Stimulated activated CD4-positive, alpha-beta T cell treated with anti-CD3 and anti-CD28 coated beads, Interleukin-12 subunit alpha, Interleukin-12 subunit beta, amount 100 ng/mL, for 4 hours (primary cell): Measurements from ENCODE around the gene FHL5.
"Not testable (repeated sequence)": the region's sequence is repeated elsewhere in the genome, so short reads cannot be mapped to it uniquely, and the experiment has no call there.

Experiments used
- DNase-seq: peaks from one replicate; pipeline ENCODE4 v3.0.0-alpha.2; 2020

FHL5 gene

GRCh38 chr6:96611342-96611991 is 48.5 kb downstream of the FHL5 start:
- no peak for DNase-seq

- DNase-seq = no peak
Observed at GRCh38 chr6:96613291-96613999, 50.5 kb downstream of the FHL5 start.

- DNase-seq = no peak
Observed at GRCh38 chr6:96620851-96621250, 57.9 kb downstream of the FHL5 start.

GRCh38 chr6:96621983-96622382 is 59.1 kb downstream of the FHL5 start:
- DNase-seq = no peak

GRCh38 chr6:96624957-96625356 is 62.0 kb downstream of the FHL5 start:
- DNase-seq = no peak

- no peak for DNase-seq
Observed at GRCh38 chr6:96626759-96627364, 63.9 kb downstream of the FHL5 start.

- DNase-seq = no peak
Observed at GRCh38 chr6:96631248-96631647, 68.3 kb downstream of the FHL5 start.

GRCh38 chr6:96637979-96638378 is 75.1 kb downstream of the FHL5 start:
- not testable (repeated sequence) for DNase-seq

GRCh38 chr6:96645106-96645505 is 82.2 kb downstream of the FHL5 start:
- DNase-seq = no peak

GRCh38 chr6:96649926-96650325 is 87.0 kb downstream of the FHL5 start:
- DNase-seq = no peak

GRCh38 chr6:96651816-96652215 is 88.9 kb downstream of the FHL5 start:
- DNase-seq = no peak

- DNase-seq = no peak
Observed at GRCh38 chr6:96652552-96652951, 89.6 kb downstream of the FHL5 start.

GRCh38 chr6:96653181-96653580 is 90.3 kb downstream of the FHL5 start:
- no peak for DNase-seq

GRCh38 chr6:96656567-96656966 is 93.6 kb downstream of the FHL5 start:
- no peak for DNase-seq

- DNase-seq = no peak
Observed at GRCh38 chr6:96657344-96657743, 94.4 kb downstream of the FHL5 start.

- DNase-seq = no peak
Observed at GRCh38 chr6:96659084-96659845, 96.3 kb downstream of the FHL5 start.
